Measurements from ENCODE around the gene CDH4.

CDH4 gene

DNA sequence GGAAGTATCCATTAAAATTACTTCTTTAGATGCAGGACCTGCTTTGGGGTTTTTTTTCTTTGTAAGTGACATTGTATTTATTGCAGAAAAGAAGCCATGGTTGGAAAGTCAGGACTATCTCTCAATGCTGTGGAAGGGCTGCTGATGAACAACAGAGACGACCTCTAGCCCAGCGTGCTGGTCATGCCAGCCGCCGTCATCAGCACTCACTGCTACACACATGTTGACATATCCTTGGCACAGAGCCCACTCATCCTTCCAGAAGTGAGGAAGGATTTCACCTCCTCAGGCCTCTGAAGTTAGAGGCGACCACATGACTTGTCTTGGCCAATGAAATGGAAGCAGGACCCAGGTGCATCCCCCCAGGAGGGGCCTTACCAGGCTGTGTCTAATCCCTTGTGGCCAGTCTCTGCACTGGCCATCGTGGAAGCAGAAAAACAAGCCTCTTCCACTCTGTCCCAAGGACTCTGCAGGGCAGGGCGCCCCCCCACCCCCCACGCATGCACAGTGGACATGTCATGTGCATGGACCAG lies 470.2 kb downstream of the CDH4 start:
- no peak for DNase-seq (ENCODE audit: extremely low read depth in 1 of 2, low read depth in 1 of 2)

DNA sequence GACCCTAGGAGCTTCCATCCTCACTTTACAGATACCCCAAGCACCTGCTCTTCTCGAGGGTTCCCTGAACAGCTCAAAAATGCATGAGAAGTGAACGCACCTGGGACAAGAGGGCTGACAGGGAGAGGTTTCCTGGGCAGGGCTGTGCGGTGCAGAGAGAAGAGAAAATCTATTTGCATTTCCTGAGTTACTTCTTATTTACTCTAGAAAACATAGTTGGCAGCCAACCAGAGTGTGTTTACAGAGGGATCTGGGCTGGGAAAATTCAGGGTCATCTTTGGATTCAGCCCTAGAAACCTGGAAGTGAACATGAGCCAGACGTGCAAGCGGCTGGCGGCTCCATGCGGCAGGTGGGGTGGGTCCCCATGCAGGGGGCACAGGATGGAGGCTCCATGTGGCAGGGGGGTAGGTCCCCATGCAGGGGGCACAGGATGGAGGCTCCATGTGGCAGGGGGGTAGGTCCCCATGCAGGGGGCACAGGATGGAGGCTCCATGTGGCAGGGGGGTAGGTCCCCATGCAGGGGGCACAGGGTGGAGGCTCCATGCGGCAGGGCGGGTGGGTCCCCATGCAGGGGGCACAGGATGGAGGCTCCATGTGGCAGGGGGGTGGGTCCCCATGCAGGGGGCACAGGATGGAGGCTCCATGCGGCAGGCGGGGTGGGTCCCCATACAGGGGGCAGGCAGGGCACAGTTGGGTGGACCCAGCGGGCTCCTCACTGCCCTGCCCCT lies 471.6 kb downstream of the CDH4 start:
- no peak for DNase-seq (ENCODE audit: extremely low read depth in 1 of 2, low read depth in 1 of 2)

DNA sequence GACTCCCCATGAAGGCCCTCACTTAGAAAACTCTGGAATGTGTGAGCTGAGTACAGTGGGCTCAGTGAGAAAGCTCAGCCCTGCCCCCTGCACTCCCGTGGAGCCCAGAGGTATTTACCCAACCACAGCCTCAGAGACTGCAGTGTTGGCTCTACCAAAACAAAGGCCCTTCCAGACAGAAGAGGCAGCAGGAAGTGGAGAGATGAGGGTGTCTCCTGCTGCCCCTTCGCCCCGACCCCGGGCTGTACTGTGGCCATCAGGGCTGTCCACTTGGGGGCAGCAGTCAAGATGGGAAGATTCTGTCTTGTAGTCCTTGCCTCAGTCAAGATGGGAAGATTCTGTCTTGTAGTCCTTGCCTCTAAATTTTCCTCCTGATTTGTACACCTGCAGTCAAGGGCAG lies 472.3 kb downstream of the CDH4 start:
- no peak for DNase-seq (ENCODE audit: extremely low read depth in 1 of 2, low read depth in 1 of 2)

DNA sequence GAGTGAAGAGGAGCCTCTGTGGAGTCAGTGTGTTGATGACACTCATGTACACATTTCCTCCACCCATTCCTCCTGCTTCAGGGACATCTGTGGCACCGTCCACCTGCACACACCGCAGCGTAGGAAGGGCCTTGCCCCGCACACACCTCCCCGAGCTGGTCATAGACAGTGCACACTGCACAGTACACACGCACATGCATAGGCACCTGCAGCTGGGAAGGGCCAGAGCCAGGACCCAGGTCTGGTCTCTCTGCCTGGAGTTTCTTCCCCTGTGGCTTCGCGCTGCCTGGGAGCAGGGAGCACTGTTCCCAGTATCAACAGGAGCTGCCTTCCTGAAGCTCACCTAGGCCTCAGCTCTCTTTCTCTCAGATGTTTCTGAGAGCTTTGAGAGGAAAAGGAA lies 473.1 kb downstream of the CDH4 start:
- DNase-seq (ENCODE audit: extremely low read depth in 1 of 2, low read depth in 1 of 2), result no peak

DNA sequence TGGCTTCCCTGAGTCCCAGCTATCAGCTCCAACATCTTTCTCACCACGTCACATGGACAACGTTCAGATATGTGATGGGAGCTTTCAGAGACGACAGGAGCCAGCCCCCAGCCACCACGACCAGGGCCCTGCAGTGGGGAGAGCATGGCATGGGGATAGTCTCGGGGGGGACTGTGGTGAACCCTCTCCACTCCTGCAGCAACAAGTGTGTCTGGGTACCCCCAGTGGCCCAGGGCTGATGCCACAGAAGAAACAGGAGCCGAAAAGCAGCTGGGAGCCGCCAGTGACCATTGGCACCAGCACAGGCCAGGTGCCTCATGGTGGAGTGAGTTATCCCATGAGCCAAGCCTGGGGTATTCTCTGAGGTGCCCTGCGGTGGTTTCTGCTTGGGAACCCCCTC lies 473.9 kb downstream of the CDH4 start:
- no peak for DNase-seq (ENCODE audit: extremely low read depth in 1 of 2, low read depth in 1 of 2)

DNA sequence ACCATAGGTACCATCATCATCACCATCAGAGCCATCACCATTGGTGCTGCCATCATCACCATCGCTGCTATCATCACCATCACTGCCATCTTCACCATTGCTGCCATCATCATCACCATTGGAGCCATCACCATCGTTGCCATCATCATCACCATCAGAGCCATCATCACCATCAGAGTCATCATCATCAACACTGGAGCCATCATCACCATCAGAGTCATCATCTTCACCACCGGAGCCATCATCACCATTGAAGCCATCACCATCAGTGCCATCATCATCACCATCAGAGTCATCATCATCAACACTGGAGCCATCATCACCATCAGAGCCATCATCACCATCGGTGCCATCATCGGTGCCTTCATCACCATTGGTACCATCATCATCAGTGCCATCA lies 474.9 kb downstream of the CDH4 start:
- DNase-seq (ENCODE audit: extremely low read depth in 1 of 2, low read depth in 1 of 2), result no peak

DNA sequence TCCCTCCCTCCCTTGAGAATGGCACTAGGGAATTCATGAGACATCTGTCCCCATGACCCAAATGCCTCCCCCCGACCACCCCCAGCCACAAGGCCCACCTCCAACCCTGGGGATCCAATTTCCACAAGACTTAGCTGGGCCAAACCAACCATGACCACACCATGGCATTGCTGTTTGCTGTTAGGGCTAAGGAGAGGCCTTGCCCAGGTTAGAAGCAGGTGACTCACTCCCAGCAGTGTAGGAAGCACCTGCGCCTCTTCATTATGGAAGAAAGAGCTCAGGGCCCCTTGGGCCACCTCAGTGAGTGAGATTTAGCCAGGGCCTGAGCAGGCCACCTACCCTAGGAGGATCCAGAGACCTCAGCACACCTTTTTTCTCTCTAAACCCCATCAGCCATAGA lies 475.7 kb downstream of the CDH4 start:
- DNase-seq (ENCODE audit: extremely low read depth in 1 of 2, low read depth in 1 of 2), result no peak

DNA sequence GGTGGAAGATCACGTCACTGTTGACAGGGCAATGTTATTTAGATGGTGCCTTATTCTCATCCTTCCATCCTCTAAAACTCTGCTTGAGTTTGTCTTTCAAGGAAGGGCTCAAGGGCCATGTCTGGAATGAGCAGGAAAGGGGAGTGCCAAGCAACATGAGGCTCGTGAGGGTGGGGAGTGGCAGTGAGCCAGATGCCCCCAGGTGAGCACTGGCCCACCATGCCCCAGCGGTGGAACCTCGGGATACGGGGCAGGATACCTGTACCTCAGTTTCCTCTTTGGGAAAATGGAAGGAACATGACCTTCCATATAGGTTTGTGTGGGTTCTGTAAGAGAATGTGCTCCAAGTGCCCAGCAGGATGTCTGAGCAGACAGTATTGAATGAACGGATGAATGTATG lies 476.3 kb downstream of the CDH4 start:
- no peak for DNase-seq (ENCODE audit: extremely low read depth in 1 of 2, low read depth in 1 of 2)

DNA sequence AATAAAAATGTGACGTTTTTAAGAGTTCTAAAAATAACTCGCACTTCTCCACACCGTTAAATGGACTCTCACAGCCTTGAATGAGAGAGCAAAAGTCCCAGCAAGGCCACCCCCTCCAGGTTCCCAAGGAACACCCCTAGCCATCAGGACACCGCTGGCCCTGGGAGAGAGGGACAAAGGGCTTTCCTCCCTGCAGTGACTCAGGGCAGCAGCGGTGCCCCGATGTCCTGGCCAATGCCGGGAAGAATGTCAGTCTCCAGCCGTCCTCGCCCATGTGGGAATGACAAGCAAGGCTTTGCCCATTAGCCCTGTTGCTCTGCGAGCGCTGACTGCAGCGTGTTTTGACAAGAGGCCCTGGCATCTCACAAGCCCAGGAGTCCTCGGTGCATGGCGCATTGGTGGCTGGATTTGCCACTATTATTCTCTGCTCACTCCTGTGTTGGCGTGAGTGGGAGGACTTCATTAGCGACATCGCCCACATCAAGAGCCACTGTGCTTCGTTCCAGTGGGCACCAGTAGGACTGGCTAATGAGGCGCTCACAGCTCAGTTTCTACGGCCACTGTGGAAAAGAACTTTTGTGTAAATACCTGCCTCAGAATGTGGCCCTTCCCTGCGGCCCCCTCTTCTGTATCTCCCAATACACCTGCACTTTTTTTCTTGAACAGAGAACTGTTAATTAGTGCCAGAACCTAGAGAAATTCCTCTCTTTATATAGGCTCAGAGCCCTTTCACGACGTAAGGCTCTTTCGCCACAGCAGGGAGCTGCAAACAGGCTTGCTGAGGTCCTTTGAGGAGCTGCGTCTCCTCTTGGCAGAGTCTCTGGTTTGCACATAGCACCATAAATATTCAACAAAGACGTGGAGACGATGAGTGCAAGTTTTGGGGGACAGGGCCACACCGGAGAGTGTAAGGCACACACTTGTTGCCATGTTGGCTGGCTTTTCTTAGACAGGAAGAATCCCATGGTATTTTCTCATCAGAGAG lies 477.0 kb downstream of the CDH4 start:
- no peak for DNase-seq (ENCODE audit: extremely low read depth in 1 of 2, low read depth in 1 of 2)

DNA sequence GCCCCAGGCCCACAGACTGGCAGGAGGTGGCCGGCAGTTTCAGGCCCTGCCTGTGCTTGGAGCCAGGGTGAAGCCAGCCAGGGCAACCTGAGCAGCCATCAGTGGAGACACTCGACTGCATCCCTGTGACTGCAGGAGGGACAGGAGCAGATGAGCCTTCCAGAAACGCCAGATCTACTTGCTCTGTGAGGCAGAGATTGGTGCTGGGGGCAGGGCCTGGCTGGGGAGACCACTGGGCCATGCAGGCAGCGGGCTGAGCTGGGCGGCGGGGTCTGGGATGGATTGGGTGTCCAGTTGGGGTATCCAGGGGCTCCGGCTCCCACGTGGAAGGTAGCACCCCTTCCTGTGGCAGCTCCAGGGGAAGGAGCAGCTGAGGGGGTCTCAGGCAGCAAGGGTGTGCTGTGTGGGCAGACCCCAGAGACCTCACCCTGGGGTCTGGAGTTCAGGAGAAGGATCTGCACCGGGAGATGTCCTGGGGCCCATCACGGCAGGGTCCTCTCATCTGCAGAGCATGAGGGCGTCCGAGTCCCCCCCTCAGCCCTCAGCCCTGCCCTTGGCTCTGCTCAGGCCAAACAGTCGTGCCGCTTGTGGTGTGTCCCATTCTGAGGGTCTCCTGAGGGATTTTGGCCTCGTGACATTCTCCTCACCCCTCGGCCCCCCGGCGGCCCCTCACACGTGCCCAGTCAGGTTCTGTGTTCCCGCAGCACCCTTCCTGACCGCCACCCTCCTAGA lies 478.7 kb downstream of the CDH4 start:
- no peak for DNase-seq (ENCODE audit: extremely low read depth in 1 of 2, low read depth in 1 of 2)

DNA sequence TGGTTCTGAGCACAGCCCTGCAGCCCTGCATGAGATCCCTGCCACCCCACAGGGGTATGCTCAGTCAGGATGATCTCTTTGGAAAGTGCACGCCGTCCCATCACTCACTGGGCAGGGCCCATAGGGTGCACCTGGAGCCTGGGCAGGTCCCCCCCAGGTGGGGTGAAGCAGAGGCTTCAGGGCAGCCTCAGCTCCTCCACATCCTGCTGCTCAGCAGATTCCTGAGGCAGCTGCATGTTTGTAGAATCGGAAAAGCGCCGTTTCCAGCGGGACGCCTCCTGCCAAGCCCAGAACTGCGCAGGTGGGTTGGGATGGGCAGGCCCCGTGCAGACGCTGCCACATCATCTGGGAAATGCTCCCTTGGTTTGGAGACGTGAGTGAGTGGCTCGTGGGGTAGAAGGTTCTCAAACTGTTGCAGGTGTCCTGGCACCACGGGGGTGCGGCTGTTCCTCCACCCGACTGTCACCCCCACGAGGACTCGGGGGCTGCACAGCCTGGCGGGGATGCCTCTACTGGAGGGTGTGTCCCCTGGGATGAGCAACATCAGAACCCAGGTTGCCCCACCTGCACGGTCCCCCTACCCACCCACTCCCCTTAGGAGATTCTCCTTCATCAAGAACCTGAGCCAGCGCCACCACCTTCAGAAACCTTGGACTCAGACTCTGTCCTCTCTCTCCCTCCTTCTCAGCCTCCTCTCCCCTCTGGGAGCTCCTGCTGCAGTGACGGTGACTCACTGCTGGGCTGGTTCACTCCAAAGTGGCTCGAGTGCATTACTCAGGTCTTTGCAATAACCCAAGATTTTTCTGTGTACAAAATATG lies 479.5 kb downstream of the CDH4 start:
- no peak for DNase-seq (ENCODE audit: extremely low read depth in 1 of 2, low read depth in 1 of 2)

DNA sequence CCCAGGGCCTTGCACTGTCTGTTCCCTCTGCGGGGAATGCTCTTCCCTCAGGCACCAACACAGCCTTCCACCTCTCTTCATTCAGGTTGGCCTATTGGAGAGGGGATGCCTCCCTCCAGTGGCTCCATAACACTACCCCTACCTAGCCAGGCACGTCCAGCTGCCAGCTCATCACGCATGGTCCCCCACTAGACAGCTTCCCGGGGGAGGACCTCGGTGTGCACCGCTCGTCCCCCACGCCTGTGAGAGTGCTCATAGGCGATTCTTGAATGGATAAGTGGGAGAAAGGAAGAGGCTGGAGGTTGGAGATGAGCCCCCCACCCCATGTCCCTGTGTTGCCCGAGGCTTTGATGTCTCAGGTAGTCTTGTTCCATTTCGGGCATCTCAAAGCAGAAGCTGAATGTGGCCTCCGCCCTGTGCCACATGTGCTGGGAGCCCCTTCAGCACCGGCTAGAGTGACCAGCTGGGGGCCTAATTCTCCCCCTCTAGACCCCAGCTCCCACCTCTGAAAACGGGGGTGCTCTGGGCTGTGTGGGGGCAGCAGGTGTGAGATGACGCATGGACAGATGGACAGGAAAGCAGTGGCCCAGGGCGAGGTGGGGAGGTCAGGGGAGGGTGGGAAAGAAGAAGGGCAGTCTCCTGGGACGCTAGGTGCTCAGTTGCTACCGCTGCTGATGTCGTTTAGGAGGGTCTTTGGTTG lies 480.6 kb downstream of the CDH4 start:
- DNase-seq (ENCODE audit: extremely low read depth in 1 of 2, low read depth in 1 of 2), result no peak

DNA sequence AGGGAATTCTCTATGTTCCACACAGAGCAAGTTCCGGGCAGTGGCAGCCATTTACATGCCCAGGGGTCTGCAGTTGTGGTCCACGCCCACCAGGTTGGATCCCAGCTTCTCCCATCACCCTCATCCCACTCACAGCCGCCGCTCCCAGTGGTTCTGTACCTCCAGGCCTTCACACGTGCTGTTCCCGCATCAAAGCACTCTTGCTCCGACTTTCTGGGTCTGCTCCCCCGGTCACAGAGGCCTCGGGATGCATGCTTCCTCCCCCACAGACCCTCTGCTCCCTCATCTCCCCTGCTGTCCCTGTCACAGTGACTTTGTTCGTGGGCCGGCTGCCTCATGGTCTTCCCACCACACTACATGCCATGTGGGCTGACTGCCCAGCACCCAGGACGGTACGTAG lies 481.2 kb downstream of the CDH4 start:
- no peak for DNase-seq (ENCODE audit: extremely low read depth in 1 of 2, low read depth in 1 of 2)

DNA sequence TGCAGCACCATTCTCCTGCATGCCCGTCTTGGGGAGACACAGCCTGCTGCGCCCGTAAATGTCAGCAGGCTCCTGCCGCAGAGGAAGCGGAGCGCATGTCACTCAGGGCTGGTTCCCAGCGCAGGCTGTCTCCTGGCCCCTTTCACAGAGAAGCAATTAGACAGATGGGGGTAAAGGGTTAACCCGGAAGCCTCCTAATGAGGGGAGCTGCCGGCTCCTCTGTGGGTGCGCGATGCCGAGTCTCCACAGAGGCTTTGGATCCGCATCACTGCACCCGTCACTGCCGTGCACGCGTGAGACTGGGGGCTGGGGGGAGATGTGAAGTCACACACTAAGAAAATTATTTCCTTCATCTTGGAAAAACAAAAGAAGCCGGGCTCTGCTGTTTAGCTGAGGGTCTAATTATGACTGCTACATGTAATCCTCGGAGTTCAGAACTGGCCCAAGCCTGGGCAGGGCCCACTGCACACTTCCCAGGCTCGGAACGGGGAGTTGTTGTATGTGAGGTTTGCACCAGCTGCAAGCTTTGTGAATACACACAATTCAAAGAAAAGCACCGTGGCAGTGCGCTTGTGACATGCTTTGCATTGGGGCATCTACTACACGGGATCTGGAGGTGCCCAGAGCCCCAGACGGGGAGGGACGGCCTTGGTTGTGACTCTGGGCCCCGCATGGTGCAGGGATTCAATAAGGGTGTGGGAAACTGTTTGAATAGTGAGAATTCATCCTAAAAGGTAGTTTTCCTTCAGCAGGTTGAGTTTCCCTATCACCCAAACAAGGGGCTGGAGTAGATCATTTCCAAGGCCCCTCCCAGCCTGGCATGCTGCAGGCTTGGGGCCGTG lies 482.1 kb downstream of the CDH4 start:
- DNase-seq (ENCODE audit: extremely low read depth in 1 of 2, low read depth in 1 of 2), result no peak

DNA sequence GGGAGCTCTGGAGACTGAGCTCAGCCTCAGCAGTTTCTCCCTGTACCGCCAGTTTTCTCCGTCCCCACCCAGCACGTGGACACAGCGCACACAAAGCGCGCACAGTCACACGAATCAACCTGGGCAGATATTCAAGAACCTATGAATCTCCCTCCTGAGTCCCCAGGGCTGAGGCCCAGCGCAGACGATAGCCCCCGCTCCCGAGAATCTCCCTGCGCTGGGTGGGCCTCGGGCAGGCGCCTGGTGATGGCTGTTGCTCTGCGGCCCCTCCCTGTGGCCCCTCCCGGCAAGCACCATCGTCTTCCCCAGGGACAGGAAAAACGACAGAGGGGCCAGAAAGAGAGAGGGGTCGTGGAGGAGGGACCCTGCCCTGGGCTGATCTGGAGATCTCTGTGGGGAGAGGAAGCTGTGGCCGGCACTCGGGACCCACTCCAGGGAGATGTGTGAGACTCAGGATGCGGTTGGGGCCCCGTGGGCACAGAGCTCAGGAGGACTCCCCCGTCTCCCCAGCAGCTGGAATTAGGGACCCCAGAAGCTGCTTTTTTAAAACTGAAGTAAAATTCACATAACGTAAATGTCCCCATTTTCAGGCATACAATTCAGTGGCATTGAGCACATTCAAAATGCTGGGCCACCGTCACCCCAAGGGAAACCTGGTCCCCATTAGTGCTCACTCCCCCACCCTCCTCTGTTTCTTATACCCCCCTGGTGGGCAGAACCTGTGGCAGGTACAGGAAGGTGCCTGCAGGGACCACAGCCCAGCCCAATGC lies 482.9 kb downstream of the CDH4 start:
- DNase-seq (ENCODE audit: extremely low read depth in 1 of 2, low read depth in 1 of 2), result no peak

DNA sequence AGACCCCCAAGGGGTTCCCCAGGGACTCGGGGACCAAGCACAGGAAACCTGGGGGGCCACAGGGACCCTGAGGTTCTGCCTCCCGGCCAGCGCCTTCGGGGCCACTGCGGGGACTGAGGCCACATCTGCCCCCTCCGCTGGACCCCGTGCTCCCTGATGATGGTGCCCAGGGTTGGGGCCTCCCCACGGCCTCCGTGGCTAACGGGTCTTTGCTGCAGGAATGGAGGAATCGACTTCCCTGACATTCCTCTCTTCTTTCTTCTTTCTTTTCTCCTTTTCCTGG lies 483.4 kb downstream of the CDH4 start:
- DNase-seq (ENCODE audit: extremely low read depth in 1 of 2, low read depth in 1 of 2), result no peak

DNA sequence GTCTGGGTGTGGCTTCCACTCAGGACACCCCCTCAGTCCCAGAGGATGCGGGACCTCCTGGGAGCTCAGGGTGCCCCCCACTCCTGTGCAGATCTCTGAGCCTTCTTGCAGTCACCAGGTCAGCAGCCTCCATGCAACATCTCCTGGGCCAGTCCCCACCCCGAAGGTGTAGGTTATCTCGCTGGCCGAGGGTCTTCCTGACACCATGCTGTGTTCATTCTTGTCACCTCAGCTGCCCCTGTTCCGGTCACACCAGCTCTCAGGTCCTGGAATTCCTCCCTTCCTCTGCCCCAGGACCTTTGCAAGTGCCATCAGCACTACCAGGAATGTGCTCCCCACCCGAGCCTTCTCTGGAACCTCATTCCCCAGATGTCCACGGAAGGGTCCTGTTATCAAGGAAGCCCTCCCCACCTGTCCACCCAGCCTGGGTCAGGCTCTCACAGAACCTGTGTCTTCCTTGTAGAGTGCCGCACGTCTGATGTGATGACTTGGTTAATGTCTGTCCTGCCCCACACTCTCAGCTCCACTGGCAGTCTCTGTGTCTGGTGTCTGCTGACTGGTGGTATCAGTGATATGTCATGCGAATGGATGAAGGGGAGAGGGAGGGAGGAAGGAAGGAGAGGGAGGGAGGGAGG lies 484.1 kb downstream of the CDH4 start:
- no peak for DNase-seq (ENCODE audit: extremely low read depth in 1 of 2, low read depth in 1 of 2)

DNA sequence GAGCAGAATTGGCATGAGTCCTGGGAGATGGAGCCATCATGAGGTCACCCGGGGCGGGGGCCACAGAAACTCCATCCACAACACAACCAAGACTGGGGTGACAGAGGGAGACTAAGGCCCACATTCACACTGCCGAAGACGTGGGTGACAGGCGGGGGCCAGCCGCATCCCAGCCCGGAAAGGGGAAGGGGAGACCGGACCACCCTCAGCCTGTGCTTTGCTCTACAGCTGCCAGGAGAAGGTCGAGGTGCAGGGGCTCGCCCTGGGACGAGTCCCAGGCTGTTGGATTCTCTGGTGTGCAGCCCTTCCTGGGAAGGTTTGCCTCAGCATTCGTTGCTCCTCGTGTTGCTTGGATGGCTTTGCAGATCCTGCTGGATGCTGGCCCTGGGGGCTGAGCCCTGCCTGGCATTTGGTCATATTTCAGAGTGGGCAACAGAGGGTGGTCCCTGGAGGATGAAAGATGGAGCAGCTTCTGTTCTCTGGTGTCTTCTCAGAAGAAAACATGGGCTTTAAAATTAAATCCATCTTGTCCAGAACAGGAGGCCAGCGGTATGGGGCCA lies 484.8 kb downstream of the CDH4 start:
- no peak for DNase-seq (ENCODE audit: extremely low read depth in 1 of 2, low read depth in 1 of 2)

Data from activated CD8-positive, alpha-beta memory T cell treated with anti-CD3 and anti-CD28 coated beads for 1 hour (primary cell).